Ovary (tissue), 9 donors: ENCODE data around the gene MYBPC1. TPM values are rescaled to one million over a fixed set of nuclear protein-coding genes. Genes with fewer than 3 reads are reported as not detected.

Experiments
- DNase-seq, 5 donors: peaks; one replicate each; pipeline ENCODE4 v3.0.0-alpha.2; 2019 to 2020
- H3K27ac ChIP-seq, 2 donors: fragments of 200-600 bp; one replicate each; pipeline versions ENCODE4 v1.5.1 to v1.8.0; 2019 to 2022
- H3K27me3 ChIP-seq: fragments of 200-600 bp; one replicate; pipeline ENCODE4 v1.8.0; 2022
- H3K36me3 ChIP-seq: fragments of 200-600 bp; sonication (generic); one replicate; pipeline ENCODE4 v1.5.1; 2019
- H3K4me1 ChIP-seq: one replicate; pipeline ENCODE4 v1.8.1; 2013; ENCODE audit warnings: mild to moderate bottlenecking, moderate library complexity; ENCODE audit not compliant: insufficient read depth
- H3K4me3 ChIP-seq: fragments of 200-600 bp; sonication (generic); one replicate; pipeline ENCODE4 v1.5.1; 2017
- H3K9me3 ChIP-seq, 2 donors: fragments of 200-600 bp in 1 of 2; sonication (generic) in 1 of 2; one replicate each; pipeline versions ENCODE4 v1.5.1 to v1.8.1; 2013 to 2019; ENCODE audit warnings: mild to moderate bottlenecking in 1 of 2, moderate library complexity in 1 of 2
- CTCF ChIP-seq, 3 donors: fragments of 450-650 bp in 2 of 3; fragments of 200-600 bp in 1 of 3; IDR thresholded peaks; one replicate each; pipeline versions ENCODE4 v1.5.1 to v1.8.0; 2016 to 2022; ENCODE audit warnings: antibody characterized with exemption in 3 of 3, mild to moderate bottlenecking in 1 of 3
- EP300 ChIP-seq: sonication (generic); formaldehyde crosslinking; IDR thresholded peaks from one replicate; pipeline ENCODE4 v1.6.1; 2017; ENCODE audit warnings: antibody characterized with exemption
- POLR2A ChIP-seq: fragments of 450-650 bp; IDR thresholded peaks from one replicate; pipeline ENCODE4 v1.6.1; 2017; ENCODE audit warnings: antibody characterized with exemption, mild to moderate bottlenecking, moderate library complexity
- WGBS, 3 donors: extraction: QIAGEN DNeasy Blood & Tissue Kit in 1 of 3; methylation state at CpG; one replicate each; pipeline versions ENCODE4 v1.1.5 to v1.1.7; 2013 to 2017; 5-methylcytosine and 5-hydroxymethylcytosine counted together
- intact Hi-C, 4 donors: fragments of 100-400 bp; cut with DNase I; formaldehyde crosslinking; loops; one replicate each; pipeline versions ENCODE4 v1.11.0 to v1.15.1; 2022 to 2023
- polyA plus RNA-seq, 2 donors: library from polyadenylated mRNA; stranded (reverse); fragments of 200-250 nt in 1 of 2; fragments of 350-450 nt in 1 of 2; fragmentation: Illumina TruSeq in 1 of 2; extraction: RNeasy Lipid Tissue Mini Kit (QIAGEN cat#74804) in 1 of 2; gene quantifications; one replicate each; pipeline ENCODE4 v1.2.3, GENCODE V29; 2013 to 2014
- total RNA-seq, 7 donors: library from RNA; depleted of rRNA in 2 of 7; stranded (reverse); fragments of >200 nt in 2 of 7; fragmentation: NEBNext Ultra II Directional in 3 of 7; extraction: Animal tissue kit (Norgen Biotek cat#: 25700) in 3 of 7; gene quantifications; one replicate each; pipeline versions ENCODE4 v1.1.0 to v1.2.4, GENCODE V29; 2016 to 2023
- donor health status: DM: no; HTN: no; CAD: no; lungs with moderate emphysema.
- donor health status: DM: no; HTN: no; CAD: no.
- donor health status: Bipolar disorder and iron deficiency.
- donor health status: DM: yes; HTN: yes; CAD: no.
- donor health status: DM: no; HTN: no; CAD: no.
- donor health status: DM: yes; HTN: yes; CAD: no.

MYBPC1 gene
- total and polyA plus RNA-seq, 9 donors: 0.18 to 2.2 (median 0.92) TPM; not detected in 4

DNA sequence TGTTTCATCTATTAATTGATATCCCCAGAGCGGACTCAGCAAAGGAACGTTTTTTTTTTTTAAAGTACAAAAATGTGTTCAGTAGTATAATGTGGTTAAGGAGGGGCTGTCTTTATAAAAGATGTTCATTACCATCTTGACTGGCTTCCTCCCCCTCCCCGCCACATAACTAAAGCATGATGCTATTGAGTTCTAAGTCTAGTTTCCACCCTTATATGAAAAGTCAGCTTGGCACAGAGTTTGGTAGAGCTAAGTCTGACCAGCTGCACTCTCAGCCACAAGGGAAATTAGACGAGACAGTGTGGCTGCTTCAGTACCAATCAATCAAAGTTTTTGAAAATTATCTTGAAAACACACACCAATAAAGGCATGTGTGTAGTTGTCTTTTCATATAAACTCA, 1.9 kb upstream of the MYBPC1 start:
- intact Hi-C loops: no loop called here
- 58 to 70% (median 61%) methylated on average over 4 of the region's 4 CpGs for WGBS, 3 donors
- Histone ChIP-seq H3K4me1 (no peaks in the 10 kb centered on the region), H3K27ac (no peak overlapping the region), H3K27me3 (no peaks in the 10 kb centered on the region), H3K36me3 (no peaks in the 10 kb centered on the region), H3K4me3 (no peak overlapping the region), H3K9me3 (no peaks in the 10 kb centered on the region)
- no peak for DNase-seq
- no peak for TF ChIP-seq EP300
- no peak for TF ChIP-seq POLR2A
- TF ChIP-seq CTCF (IDR thresholded peaks at IDR 0.05): no peak

- Histone ChIP-seq H3K27ac (no peak overlapping the region), H3K4me1 (no peaks in the 10 kb centered on the region), H3K9me3 (no peaks in the 10 kb centered on the region), H3K27me3 (no peaks in the 10 kb centered on the region), H3K36me3 (no peaks in the 10 kb centered on the region), H3K4me3 (no peak overlapping the region)
- intact Hi-C loops: no loop called here
- WGBS, 3 donors: 65 to 67% (median 67%) methylated on average over 2 of the region's 2 CpGs
- TF ChIP-seq EP300 (no peak), CTCF (IDR thresholded peaks at IDR 0.05) (no peak), POLR2A (no peak)
- no peak for DNase-seq
Measured at GRCh38 chr12:101596172-101596571, 1.4 kb downstream of the MYBPC1 start.

GRCh38 chr12:101597164-101597563, 2.4 kb downstream of the MYBPC1 start:
- intact Hi-C loops: no loop called here
- no peaks in the 10 kb centered on the region for H3K9me3 ChIP-seq
- no peaks in the 10 kb centered on the region for H3K4me1 ChIP-seq
- no peak for DNase-seq
- WGBS, 3 donors: 77 to 81% (median 79%) methylated on average over 2 of the region's 2 CpGs
- no peak overlapping the region for H3K27ac ChIP-seq
- no peaks in the 10 kb centered on the region for H3K27me3 ChIP-seq
- no peak for TF ChIP-seq POLR2A
- TF ChIP-seq EP300: no peak
- no peak for TF ChIP-seq CTCF (IDR thresholded peaks at IDR 0.05)
- no peaks in the 10 kb centered on the region for H3K36me3 ChIP-seq
- no peak overlapping the region for H3K4me3 ChIP-seq

- Histone ChIP-seq H3K27ac (no peak overlapping the region), H3K4me1 (no peaks in the 10 kb centered on the region), H3K4me3 (no peak overlapping the region), H3K36me3 (no peaks in the 10 kb centered on the region), H3K27me3 (no peaks in the 10 kb centered on the region), H3K9me3 (no peaks in the 10 kb centered on the region)
- intact Hi-C loops: no loop called here
- DNase-seq: no peak
- 71 to 73% (median 71%) methylated on average over 3 of the region's 3 CpGs for WGBS, 3 donors
- TF ChIP-seq POLR2A: no peak
- TF ChIP-seq CTCF (IDR thresholded peaks at IDR 0.05): no peak
- TF ChIP-seq EP300: no peak
Measured at GRCh38 chr12:101598483-101598882, 3.7 kb downstream of the MYBPC1 start.

DNA sequence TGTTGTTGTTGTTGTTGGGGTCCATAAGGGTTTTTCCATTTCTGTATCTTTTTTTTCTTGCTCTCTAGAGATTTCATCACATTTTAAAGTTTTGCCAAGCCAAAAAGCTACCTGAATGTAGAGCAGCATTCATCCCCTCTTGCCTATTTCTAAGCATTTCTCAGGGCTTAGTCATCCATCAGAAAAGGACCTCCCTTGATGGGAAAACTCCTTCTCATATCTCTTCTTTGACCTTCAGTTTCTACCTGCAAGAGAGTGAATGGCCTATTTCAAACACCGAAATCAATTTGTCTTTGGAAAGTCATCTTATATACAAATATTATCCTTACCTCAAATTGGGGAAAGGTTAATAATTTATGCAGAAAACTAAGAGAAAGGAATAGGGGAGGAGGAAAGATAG, 4.5 kb downstream of the MYBPC1 start:
- no peak overlapping the region for H3K4me3 ChIP-seq
- no peak overlapping the region for H3K27ac ChIP-seq
- no peaks in the 10 kb centered on the region for H3K9me3 ChIP-seq
- 91 to 95% (median 94%) methylated on average over 1 of the region's 1 CpG for WGBS, 3 donors
- TF ChIP-seq CTCF (IDR thresholded peaks at IDR 0.05) (no peak), EP300 (no peak), POLR2A (no peak)
- H3K36me3 ChIP-seq: no peaks in the 10 kb centered on the region
- H3K27me3 ChIP-seq: no peaks in the 10 kb centered on the region
- no peaks in the 10 kb centered on the region for H3K4me1 ChIP-seq
- intact Hi-C loops: no loop called here
- DNase-seq: no peak
